COLO829 (cell line): ENCODE results near the gene PREP.
A peak's percentile ranks its signal among the peaks of the same experiment; 100 is the strongest.
"Not testable (repeated sequence)": the region's sequence is repeated elsewhere in the genome, so short reads cannot be mapped to it uniquely, and the experiment has no call there.

Experiments
- DNase-seq: peaks from one replicate; pipeline ENCODE4 v3.0.0; 2012; ENCODE audit warnings: low spot score

PREP gene

GRCh38 chr6:105402939-105403935 lies at the start of gene PREP:
Gene PREP, minus strand, starts transcription at chr6:105403082. Its CDS starts 191 bp downstream, at chr6:105402891.
- peak; percentile 70 for DNase-seq

- no peak for DNase-seq
These were observed 49.5 kb upstream of the PREP start for GRCh38 chr6:105452376-105452775.

GRCh38 chr6:105449756-105450390 lies 47.0 kb upstream of the PREP start:
- DNase-seq = no peak

- no peak for DNase-seq
These were observed 42.6 kb upstream of the PREP start for GRCh38 chr6:105445481-105445880.

- no peak for DNase-seq
These were observed 41.1 kb upstream of the PREP start for GRCh38 chr6:105443941-105444340.

- DNase-seq = no peak
These were observed 39.5 kb upstream of the PREP start for GRCh38 chr6:105442369-105442768.

- DNase-seq = no peak
These were observed 34.4 kb upstream of the PREP start for GRCh38 chr6:105437236-105437635.

GRCh38 chr6:105433723-105434122 lies 30.8 kb upstream of the PREP start:
- no peak for DNase-seq

- DNase-seq = peak; percentile 65
These were observed 29.9 kb upstream of the PREP start for GRCh38 chr6:105432797-105433196.

- DNase-seq = peak; percentile 69
These were observed 28.3 kb upstream of the PREP start for GRCh38 chr6:105431226-105431625.

GRCh38 chr6:105430685-105431084 lies 27.8 kb upstream of the PREP start:
- no peak for DNase-seq

- DNase-seq = no peak
These were observed 26.8 kb upstream of the PREP start for GRCh38 chr6:105429676-105430075.

- peak; percentile 75 for DNase-seq
These were observed 25.6 kb upstream of the PREP start for GRCh38 chr6:105428342-105428957.

- peak; percentile 64 for DNase-seq
These were observed 21.4 kb upstream of the PREP start for GRCh38 chr6:105424175-105424783.

GRCh38 chr6:105416971-105417370 lies 14.1 kb upstream of the PREP start:
- not testable (repeated sequence) for DNase-seq

GRCh38 chr6:105409734-105410133 lies 6.9 kb upstream of the PREP start:
- no peak for DNase-seq

GRCh38 chr6:105402090-105402938 lies 568 bp downstream of the PREP start:
- no peak for DNase-seq

GRCh38 chr6:105401247-105402089 lies 1.4 kb downstream of the PREP start:
- DNase-seq = no peak

GRCh38 chr6:105400501-105400900 lies 2.4 kb downstream of the PREP start:
- DNase-seq = no peak

GRCh38 chr6:105398859-105399258 lies 4.0 kb downstream of the PREP start:
- no peak for DNase-seq
